GM18505 (cell line): ENCODE measurements around the gene RADIL.

Source experiments
- ATAC-seq: cut with Tn5 transposase; IDR thresholded peaks from one replicate; pipeline ENCODE4 v1.9.1; 2021; ENCODE audit not compliant: unreplicated experiment
- POLR2A ChIP-seq: IDR thresholded peaks from 4 replicates; pipeline ENCODE4 v1.6.1; 2011; ENCODE audit warnings: borderline replicate concordance; ENCODE audit not compliant: insufficient read depth, insufficient read length; ENCODE audit errors: extremely low read depth

RADIL gene

DNA sequence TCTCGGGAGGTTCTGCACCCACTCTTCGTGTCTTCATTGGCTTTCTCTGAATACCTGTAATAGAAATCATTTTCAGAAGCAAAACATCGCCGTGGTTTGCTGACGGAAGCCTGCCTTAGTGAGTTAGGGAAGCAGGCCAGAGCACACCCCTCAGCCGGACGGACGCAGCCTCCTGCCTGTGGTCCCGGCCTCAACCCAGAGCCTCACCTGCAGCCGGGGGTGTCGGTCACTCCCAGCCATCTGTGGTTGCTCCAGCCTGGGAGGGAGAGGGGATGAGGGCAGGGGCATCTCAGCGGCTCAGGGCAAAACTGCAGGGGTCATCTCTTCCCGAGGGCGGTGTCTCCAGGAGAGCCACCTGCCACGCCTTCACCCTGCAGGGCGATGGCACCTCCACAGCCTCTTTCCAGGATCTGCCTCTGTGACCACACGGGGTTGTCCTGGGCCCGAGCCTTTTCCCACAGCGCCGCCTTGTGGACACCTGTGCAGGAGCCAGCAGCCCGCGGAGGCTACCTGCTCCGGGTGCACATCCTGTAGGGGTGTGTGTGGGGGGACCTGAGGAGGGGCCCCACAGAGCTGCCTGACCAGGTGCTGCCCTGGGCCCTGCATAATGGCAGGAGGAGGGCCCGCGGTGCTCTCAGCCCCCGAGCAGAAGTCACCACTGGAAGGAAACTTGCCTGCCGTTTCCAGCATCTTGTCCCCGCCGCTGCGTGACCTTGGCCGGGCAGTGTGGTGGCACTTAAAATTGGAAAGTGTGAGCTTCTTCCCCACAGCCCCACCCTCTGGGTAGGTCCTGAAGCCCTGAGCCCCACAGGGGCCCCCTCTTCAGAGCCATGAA lies 129.7 kb downstream of the RADIL start:
- TF ChIP-seq POLR2A, result no peak
- peak; percentile 86 for ATAC-seq

- TF ChIP-seq POLR2A, result no peak
- no peak for ATAC-seq
Measured at GRCh38 chr7:4751398-4751947, 132.0 kb downstream of the RADIL start.

GRCh38 chr7:4749798-4750197 lies 133.7 kb downstream of the RADIL start:
- ATAC-seq, result no peak
- TF ChIP-seq POLR2A, result no peak

GRCh38 chr7:4749363-4749762 lies 134.2 kb downstream of the RADIL start:
- no peak for ATAC-seq
- TF ChIP-seq POLR2A, result no peak
